H9 (cell line): ENCODE results near the gene ATE1. TPM values are rescaled to one million over a fixed set of nuclear protein-coding genes. Genes with fewer than 3 reads are reported as not detected.

Source experiments
- DNase-seq: peaks from one replicate; pipeline ENCODE4 v3.0.0-alpha.2; 2017
- H2AFZ ChIP-seq: one replicate; pipeline ENCODE4 v1.6.1; 2013; ENCODE audit warnings: mild to moderate bottlenecking, low read length, control low read depth, moderate library complexity
- H2AK5ac ChIP-seq: 2 replicates; pipeline ENCODE4 v1.6.1; 2013; ENCODE audit warnings: low read length, control low read depth, mixed read lengths; ENCODE audit not compliant: insufficient read length
- H2BK120ac ChIP-seq: one replicate; pipeline ENCODE4 v1.6.1; 2013; ENCODE audit warnings: low read depth, mild to moderate bottlenecking, low read length, control low read depth, inconsistent platforms; ENCODE audit not compliant: poor library complexity, severe bottlenecking
- H2BK12ac ChIP-seq: 2 replicates; pipeline ENCODE4 v1.6.1; 2013; ENCODE audit warnings: low read length, control low read depth, mixed read lengths, low read depth; ENCODE audit not compliant: insufficient read length
- H2BK15ac ChIP-seq: 2 replicates; pipeline ENCODE4 v1.6.1; 2013; ENCODE audit warnings: low read depth, low read length, control low read depth
- H2BK20ac ChIP-seq: one replicate; pipeline ENCODE4 v1.6.1; 2013; ENCODE audit warnings: low read depth, mild to moderate bottlenecking, low read length, control low read depth, inconsistent platforms; ENCODE audit not compliant: poor library complexity, severe bottlenecking
- H2BK5ac ChIP-seq: 2 replicates; pipeline ENCODE4 v1.6.1; 2013; ENCODE audit warnings: low read length, control low read depth, mixed read lengths; ENCODE audit not compliant: insufficient read length
- H3K14ac ChIP-seq: 2 replicates; pipeline ENCODE4 v1.6.1; 2013; ENCODE audit warnings: low read length, control low read depth; ENCODE audit not compliant: insufficient read depth
- H3K18ac ChIP-seq: 2 replicates; pipeline ENCODE4 v1.6.1; 2013; ENCODE audit warnings: low read depth, mild to moderate bottlenecking, mixed read lengths, low read length, control low read depth; ENCODE audit not compliant: insufficient read length
- H3K23ac ChIP-seq: 2 replicates; pipeline ENCODE4 v1.6.1; 2013; ENCODE audit warnings: low read length, control low read depth, mixed read lengths, low read depth; ENCODE audit not compliant: insufficient read length
- H3K23me2 ChIP-seq: 2 replicates; pipeline ENCODE4 v1.6.1; 2013; ENCODE audit warnings: low read depth, mild to moderate bottlenecking, mixed read lengths, low read length, control low read depth; ENCODE audit not compliant: insufficient read length, poor library complexity, severe bottlenecking
- H3K27ac ChIP-seq: 2 replicates; pipeline ENCODE4 v1.5.1; 2013; ENCODE audit warnings: low read length, control low read depth, mixed read lengths, low read depth; ENCODE audit not compliant: insufficient read length
- H3K27me3 ChIP-seq: 2 replicates; pipeline ENCODE4 v1.6.1; 2013; ENCODE audit warnings: low read length, control low read depth, inconsistent platforms; ENCODE audit not compliant: insufficient read depth
- H3K4ac ChIP-seq: 2 replicates; pipeline ENCODE4 v1.6.1; 2013; ENCODE audit warnings: low read depth, mild to moderate bottlenecking, control low read depth, inconsistent platforms, low read length, moderate library complexity
- H3K4me1 ChIP-seq: 2 replicates; pipeline ENCODE4 v1.6.1; 2013; ENCODE audit warnings: low read length, control low read depth, inconsistent platforms; ENCODE audit not compliant: insufficient read depth
- H3K4me2 ChIP-seq: 2 replicates; pipeline ENCODE4 v1.6.1; 2013; ENCODE audit warnings: low read length, control low read depth, mixed read lengths; ENCODE audit not compliant: insufficient read length, insufficient read depth
- H3K56ac ChIP-seq: 2 replicates; pipeline ENCODE4 v1.6.1; 2013; ENCODE audit warnings: low read depth, mild to moderate bottlenecking, mixed read lengths, low read length, control low read depth; ENCODE audit not compliant: insufficient read length
- H3K79me1 ChIP-seq: 2 replicates; pipeline ENCODE4 v1.6.1; 2013; ENCODE audit warnings: low read depth, mild to moderate bottlenecking, moderate library complexity, low read length, control low read depth, inconsistent platforms; ENCODE audit not compliant: insufficient read depth, poor library complexity, severe bottlenecking
- H3K79me2 ChIP-seq: 2 replicates; pipeline ENCODE4 v1.6.1; 2013; ENCODE audit warnings: low read length, control low read depth, inconsistent platforms; ENCODE audit not compliant: insufficient read depth
- H3K9ac ChIP-seq: 2 replicates; pipeline ENCODE4 v1.6.1; 2013; ENCODE audit warnings: low read length, control low read depth, mixed read lengths; ENCODE audit not compliant: insufficient read length; ENCODE audit errors: extremely low read depth
- H3K9me3 ChIP-seq: one replicate; pipeline ENCODE4 v1.6.1; 2013; ENCODE audit warnings: low read depth, low read length, inconsistent platforms; ENCODE audit not compliant: control insufficient read depth
- H3T11ph ChIP-seq: one replicate; pipeline ENCODE4 v1.6.1; 2013; ENCODE audit warnings: mild to moderate bottlenecking, low read length, control low read depth, inconsistent platforms
- H4K20me1 ChIP-seq: one replicate; pipeline ENCODE4 v1.6.1; 2013; ENCODE audit not compliant: control insufficient read depth, insufficient read length, insufficient read depth
- H4K5ac ChIP-seq: 2 replicates; pipeline ENCODE4 v1.6.1; 2013; ENCODE audit warnings: low read depth, mild to moderate bottlenecking, mixed read lengths, low read length, control low read depth; ENCODE audit not compliant: insufficient read length
- H4K8ac ChIP-seq: replicated peaks from 2 replicates; pipeline ENCODE4 v1.6.1; 2013; ENCODE audit warnings: low read length, control low read depth, mixed read lengths, low read depth; ENCODE audit not compliant: insufficient read length
- H4K91ac ChIP-seq: 2 replicates; pipeline ENCODE4 v1.6.1; 2013; ENCODE audit warnings: low read depth, mild to moderate bottlenecking, moderate library complexity, mixed read lengths, low read length, control low read depth; ENCODE audit not compliant: insufficient read length
- H3K27ac Mint-ChIP-seq, 3 experiments: 2 replicates in 2 of 3; 3 replicates in 1 of 3; pipeline ENCODE4 v1.8.0; 2020 to 2021; ENCODE audit warnings: mixed read lengths in 3 of 3, mild to moderate bottlenecking in 1 of 3, moderate library complexity in 1 of 3
- H3K27me3 Mint-ChIP-seq: 2 replicates; pipeline ENCODE4 v1.8.0; 2021; ENCODE audit warnings: low read depth, mild to moderate bottlenecking, moderate library complexity, mixed read lengths
- H3K36me3 Mint-ChIP-seq, 3 experiments: 2 replicates in 2 of 3; 3 replicates in 1 of 3; pipeline ENCODE4 v1.8.0; 2020 to 2021; ENCODE audit warnings: low read depth in 3 of 3, mixed read lengths in 3 of 3; ENCODE audit not compliant: insufficient read depth in 1 of 3
- H3K4me1 Mint-ChIP-seq, 2 experiments: 2 replicates each; pipeline ENCODE4 v1.8.0; 2020; ENCODE audit warnings: mixed read lengths in 2 of 2
- H3K4me3 Mint-ChIP-seq, 2 experiments: 2 replicates in 1 of 2; 3 replicates in 1 of 2; pipeline ENCODE4 v1.8.0; 2020 to 2021; ENCODE audit warnings: mild to moderate bottlenecking in 2 of 2, mixed read lengths in 2 of 2, moderate library complexity in 1 of 2
- H3K9me3 Mint-ChIP-seq, 2 experiments: 2 replicates in 1 of 2; 3 replicates in 1 of 2; pipeline ENCODE4 v1.8.0; 2020; ENCODE audit warnings: mild to moderate bottlenecking in 2 of 2, mixed read lengths in 2 of 2, moderate library complexity in 1 of 2
- WGBS: extraction: QIAGEN DNeasy Blood & Tissue Kit; methylation state at CpG from one replicate; pipeline ENCODE4 v1.1.7; 2013; ENCODE audit warnings: missing lambda C conversion rate, low lambda C conversion rate, mixed read lengths; ENCODE audit not compliant: insufficient read length; ENCODE audit errors: extremely low coverage; 5-methylcytosine and 5-hydroxymethylcytosine counted together
- total RNA-seq: library from RNA; stranded (reverse); gene quantifications from 2 replicates; pipeline ENCODE4 v1.2.1, GENCODE V29; 2021
- TF ChIP-seq, protein P1 (sequence below): fragments of 200-600 bp; sonication (generic); conservative IDR thresholded peaks from 3 replicates; pipeline ENCODE4 v1.8.0; 2021; ENCODE audit warnings: antibody characterized with exemption, mild to moderate bottlenecking

The ATE1 gene
- total RNA-seq, 1 experiment from 2014 or later: 29.0 TPM

DNA sequence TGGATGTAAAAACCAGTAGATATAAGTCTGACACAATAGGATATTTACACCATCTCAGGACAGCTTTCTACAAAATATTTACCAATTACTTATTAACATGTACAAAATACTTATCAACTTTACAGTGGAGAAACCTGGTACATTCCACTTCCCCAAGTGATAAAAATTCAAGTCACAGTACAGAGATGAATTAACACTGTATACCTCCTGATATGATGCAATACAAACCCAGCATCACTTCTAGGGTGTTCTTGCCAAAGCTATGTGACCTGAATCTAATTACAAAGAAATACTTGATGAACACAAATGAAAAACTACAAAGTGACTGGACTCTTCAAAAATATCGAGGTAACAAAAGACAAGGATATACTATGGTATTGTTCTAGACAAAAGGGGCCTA lies 173.2 kb downstream of the ATE1 start:
- Histone ChIP-seq H3K14ac (no peak overlapping the region), H4K5ac (no peak overlapping the region), H3K4ac (no peak overlapping the region), H3K18ac (no peak overlapping the region), H2BK20ac (no peak overlapping the region), H3K4me1 (no peaks in the 10 kb centered on the region), H3K23me2 (no peaks in the 10 kb centered on the region), H3K9ac (no peak overlapping the region), H3T11ph (no peak overlapping the region), H3K79me2 (no peaks in the 10 kb centered on the region), H2AK5ac (no peak overlapping the region), H4K8ac (no peak overlapping the region), H3K9me3 (peaks cover 16% of the 10 kb centered on the region), H2BK120ac (no peak overlapping the region), H3K27me3 (no peaks in the 10 kb centered on the region), H3K4me2 (no peak overlapping the region), H2BK15ac (no peak overlapping the region), H2BK12ac (no peak overlapping the region), H3K27ac (no peak overlapping the region), H2AFZ (no peak overlapping the region), H3K56ac (no peak overlapping the region), H4K91ac (no peak overlapping the region), H3K79me1 (no peaks in the 10 kb centered on the region), H2BK5ac (no peak overlapping the region), H4K20me1 (no peaks in the 10 kb centered on the region), H3K23ac (no peak overlapping the region)
- H3K36me3 Mint-ChIP-seq: peaks cover 32 to 49% (median 42%) of the 10 kb centered on the region in 3 experiments
- TF ChIP-seq, protein P1, sequence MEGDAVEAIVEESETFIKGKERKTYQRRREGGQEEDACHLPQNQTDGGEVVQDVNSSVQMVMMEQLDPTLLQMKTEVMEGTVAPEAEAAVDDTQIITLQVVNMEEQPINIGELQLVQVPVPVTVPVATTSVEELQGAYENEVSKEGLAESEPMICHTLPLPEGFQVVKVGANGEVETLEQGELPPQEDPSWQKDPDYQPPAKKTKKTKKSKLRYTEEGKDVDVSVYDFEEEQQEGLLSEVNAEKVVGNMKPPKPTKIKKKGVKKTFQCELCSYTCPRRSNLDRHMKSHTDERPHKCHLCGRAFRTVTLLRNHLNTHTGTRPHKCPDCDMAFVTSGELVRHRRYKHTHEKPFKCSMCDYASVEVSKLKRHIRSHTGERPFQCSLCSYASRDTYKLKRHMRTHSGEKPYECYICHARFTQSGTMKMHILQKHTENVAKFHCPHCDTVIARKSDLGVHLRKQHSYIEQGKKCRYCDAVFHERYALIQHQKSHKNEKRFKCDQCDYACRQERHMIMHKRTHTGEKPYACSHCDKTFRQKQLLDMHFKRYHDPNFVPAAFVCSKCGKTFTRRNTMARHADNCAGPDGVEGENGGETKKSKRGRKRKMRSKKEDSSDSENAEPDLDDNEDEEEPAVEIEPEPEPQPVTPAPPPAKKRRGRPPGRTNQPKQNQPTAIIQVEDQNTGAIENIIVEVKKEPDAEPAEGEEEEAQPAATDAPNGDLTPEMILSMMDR: no peak
- H3K4me3 Mint-ChIP-seq: no peak overlapping the region
- H3K27ac Mint-ChIP-seq: no peak overlapping the region
- peaks cover 0 to 6% of the 10 kb centered on the region in 2 experiments; a peak in 1 of 4 replicates for H3K4me1 Mint-ChIP-seq
- peaks cover 45 to 46% of the 10 kb centered on the region in 2 experiments for H3K9me3 Mint-ChIP-seq
- H3K27me3 Mint-ChIP-seq: no peaks in the 10 kb centered on the region; the same call in 1 of the 2 replicates
- WGBS: no CpG with 5 or more reads among the region's 1 CpG
- no peak for DNase-seq
